ENCODE measurements around the gene SIK2.

DNA sequence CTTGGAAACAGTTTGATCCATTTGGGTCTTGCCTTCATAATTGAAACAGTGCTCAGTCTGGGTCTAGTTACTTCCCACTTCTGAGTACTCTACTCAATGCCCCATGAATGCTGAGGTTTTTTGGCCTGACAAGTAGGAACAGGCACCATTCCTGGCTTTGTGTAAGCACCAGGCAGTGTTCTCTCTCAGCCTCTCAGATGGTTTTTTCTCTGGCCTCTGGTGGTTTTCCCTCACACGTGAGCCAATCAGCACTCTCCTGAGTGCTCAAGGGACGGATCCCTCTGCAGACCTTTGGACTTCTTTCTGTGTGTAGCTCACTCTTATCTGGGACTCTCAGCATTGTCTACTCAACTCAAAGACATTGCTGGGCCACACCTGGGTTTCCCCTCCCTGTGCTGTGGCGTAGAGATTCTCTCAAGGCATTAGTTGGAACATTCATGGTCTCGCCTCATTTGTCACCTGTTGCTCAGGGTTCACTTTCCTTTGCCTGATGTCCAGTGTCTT, 21.3 kb downstream of the SIK2 start:
- TF ChIP-seq, protein P1, sequence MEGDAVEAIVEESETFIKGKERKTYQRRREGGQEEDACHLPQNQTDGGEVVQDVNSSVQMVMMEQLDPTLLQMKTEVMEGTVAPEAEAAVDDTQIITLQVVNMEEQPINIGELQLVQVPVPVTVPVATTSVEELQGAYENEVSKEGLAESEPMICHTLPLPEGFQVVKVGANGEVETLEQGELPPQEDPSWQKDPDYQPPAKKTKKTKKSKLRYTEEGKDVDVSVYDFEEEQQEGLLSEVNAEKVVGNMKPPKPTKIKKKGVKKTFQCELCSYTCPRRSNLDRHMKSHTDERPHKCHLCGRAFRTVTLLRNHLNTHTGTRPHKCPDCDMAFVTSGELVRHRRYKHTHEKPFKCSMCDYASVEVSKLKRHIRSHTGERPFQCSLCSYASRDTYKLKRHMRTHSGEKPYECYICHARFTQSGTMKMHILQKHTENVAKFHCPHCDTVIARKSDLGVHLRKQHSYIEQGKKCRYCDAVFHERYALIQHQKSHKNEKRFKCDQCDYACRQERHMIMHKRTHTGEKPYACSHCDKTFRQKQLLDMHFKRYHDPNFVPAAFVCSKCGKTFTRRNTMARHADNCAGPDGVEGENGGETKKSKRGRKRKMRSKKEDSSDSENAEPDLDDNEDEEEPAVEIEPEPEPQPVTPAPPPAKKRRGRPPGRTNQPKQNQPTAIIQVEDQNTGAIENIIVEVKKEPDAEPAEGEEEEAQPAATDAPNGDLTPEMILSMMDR (IDR thresholded peaks at IDR 0.05), result no peak
- TF ChIP-seq POLR2A (IDR thresholded peaks at IDR 0.05), result no peak

Data from thyroid gland (tissue), 4 donors.